Measurements from ENCODE around the gene HMG20A.

DNA sequence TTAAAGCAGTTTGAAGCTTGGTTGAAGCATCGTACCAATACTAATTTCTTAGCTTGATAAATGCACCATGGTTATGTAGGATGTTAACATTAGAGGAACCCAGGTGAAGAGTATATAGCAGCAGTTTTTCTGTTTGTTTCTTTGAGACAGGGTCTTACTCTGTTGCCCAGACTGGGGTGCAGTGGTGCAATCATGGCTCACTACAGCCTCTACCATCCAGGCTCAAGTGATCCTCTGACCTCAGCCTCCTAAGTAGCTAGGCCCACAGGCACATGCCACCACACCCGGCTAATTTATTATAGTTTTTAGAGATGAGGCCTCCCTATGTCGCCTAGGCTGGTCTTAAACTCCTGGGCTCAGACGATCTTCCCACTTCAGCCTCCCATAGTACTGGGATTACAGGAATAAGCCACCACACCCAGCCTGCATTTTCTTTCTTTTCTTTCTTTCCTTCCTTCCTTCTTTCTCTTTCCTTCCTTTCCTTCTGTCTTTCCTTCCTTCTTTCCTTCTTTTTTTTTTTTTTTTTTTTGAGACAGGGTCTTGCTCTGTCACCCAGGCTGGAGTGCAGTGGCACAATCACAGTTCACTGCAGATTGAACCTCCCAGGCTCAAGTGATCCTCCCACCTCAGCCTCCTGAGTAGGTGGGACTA, 6.9 kb upstream of the HMG20A start:
- no peak for TF ChIP-seq POLR2A (IDR thresholded peaks at IDR 0.05; ENCODE audit: low read depth, low read length)
- TF ChIP-seq TAF1 (IDR thresholded peaks at IDR 0.05; ENCODE audit: borderline replicate concordance, low read depth, low read length), result no peak

Measured in GM12892 (cell line).